GM21515 (cell line): ENCODE measurements around the gene ACYP2.
"Not testable (repeated sequence)": the region's sequence is repeated elsewhere in the genome, so short reads cannot be mapped to it uniquely, and the experiment has no call there.

Experiments used
- ATAC-seq: cut with Tn5 transposase; IDR thresholded peaks from one replicate; pipeline ENCODE4 v1.9.1; 2021; ENCODE audit not compliant: unreplicated experiment

The ACYP2 gene

GRCh38 chr2:54313147-54313546 lies 197.7 kb downstream of the ACYP2 start:
- ATAC-seq, result no peak

GRCh38 chr2:54317973-54318372 lies 202.6 kb downstream of the ACYP2 start:
- no peak for ATAC-seq

GRCh38 chr2:54318821-54319220 lies 203.4 kb downstream of the ACYP2 start:
- ATAC-seq, result no peak

- no peak for ATAC-seq
These were observed 205.6 kb downstream of the ACYP2 start for GRCh38 chr2:54321047-54321446.

- ATAC-seq, result not testable (repeated sequence)
These were observed 209.1 kb downstream of the ACYP2 start for GRCh38 chr2:54324517-54324916.

- no peak for ATAC-seq
These were observed 209.7 kb downstream of the ACYP2 start for GRCh38 chr2:54325148-54325547.

GRCh38 chr2:54329482-54330161 lies 214.2 kb downstream of the ACYP2 start:
- no peak for ATAC-seq

- peak; percentile 99 for ATAC-seq
These were observed 214.9 kb downstream of the ACYP2 start for GRCh38 chr2:54330162-54330925.

- peak; percentile 18 for ATAC-seq
These were observed 215.8 kb downstream of the ACYP2 start for GRCh38 chr2:54330926-54331835.

- ATAC-seq, result no peak
These were observed 217.0 kb downstream of the ACYP2 start for GRCh38 chr2:54332386-54332785.

- no peak for ATAC-seq
These were observed 220.9 kb downstream of the ACYP2 start for GRCh38 chr2:54336136-54336976.

GRCh38 chr2:54336977-54337255 lies 221.5 kb downstream of the ACYP2 start:
- ATAC-seq, result no peak

GRCh38 chr2:54341656-54342055 lies 226.2 kb downstream of the ACYP2 start:
- ATAC-seq, result no peak

- ATAC-seq, result no peak
These were observed 227.2 kb downstream of the ACYP2 start for GRCh38 chr2:54342603-54343002.

- ATAC-seq, result no peak
These were observed 232.2 kb downstream of the ACYP2 start for GRCh38 chr2:54347622-54348021.

GRCh38 chr2:54348646-54349045 lies 233.2 kb downstream of the ACYP2 start:
- ATAC-seq, result no peak

GRCh38 chr2:54350426-54350825 lies 235.0 kb downstream of the ACYP2 start:
- ATAC-seq, result no peak

GRCh38 chr2:54353216-54353615 lies 237.8 kb downstream of the ACYP2 start:
- no peak for ATAC-seq
